K562 treated with DMSO at 1 percent for 4 hours (cell line): Measurements from ENCODE around the gene ATL2. TPM values are rescaled to one million over a fixed set of nuclear protein-coding genes. Genes with fewer than 3 reads are reported as not detected.

Source experiments
- total RNA-seq: library from RNA; unstranded; fragments of 300-600 nt; gene quantifications from 2 replicates; pipeline ENCODE4 v1.2.3, GENCODE V29; 2022; ENCODE audit not compliant: insufficient read depth

Gene ATL2
- 30.6 and 31.9 TPM in 2 replicates for total RNA-seq

DNA sequence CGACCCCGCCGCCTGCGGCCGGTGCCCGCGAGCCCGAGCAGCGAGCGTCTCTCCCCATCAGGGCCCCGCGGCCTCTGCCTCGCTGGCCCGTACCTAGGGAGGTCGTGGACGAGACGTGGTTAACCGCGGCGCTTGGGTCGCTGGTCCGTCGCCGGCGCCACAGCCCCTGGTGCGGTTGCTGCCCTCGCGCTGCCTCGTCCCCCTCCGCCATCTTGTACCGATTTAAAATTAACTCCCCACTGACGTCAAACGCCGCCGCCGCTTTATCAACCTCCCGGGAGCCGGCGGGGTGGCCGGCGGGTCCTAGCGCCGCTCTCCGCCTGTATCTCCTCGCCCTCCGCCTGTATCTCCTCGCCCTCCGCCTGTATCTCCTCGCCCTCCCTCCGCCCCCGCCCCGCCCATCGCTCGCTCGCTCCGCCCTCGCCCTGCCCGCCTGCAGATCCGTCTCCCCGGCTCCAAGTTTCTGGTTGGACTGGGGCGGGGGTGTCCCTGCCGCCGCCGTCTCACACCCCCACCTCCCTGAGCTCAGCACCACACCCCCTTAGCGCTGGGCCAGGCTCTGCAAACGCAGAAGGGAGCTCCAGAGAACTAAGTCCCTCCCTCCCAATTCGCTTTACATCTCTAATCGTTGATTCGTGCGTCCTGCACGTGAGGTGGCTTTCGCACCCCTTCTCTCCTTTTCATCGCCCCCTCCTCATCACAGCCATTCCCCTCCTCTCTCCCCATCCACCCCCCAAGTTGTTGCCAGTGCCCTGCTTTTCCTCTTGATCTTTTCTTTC lies at the start of gene ATL2:
ATL2 (minus strand) TSS at position 224 of the 779 bp plus-strand sequence; CDS start at position 211, 13 bp downstream.

Other genes with a start within 250 kb of the ATL2 start
- 18.8 and 21.6 TPM in 2 replicates for gene HNRNPLL, start 225.7 kb upstream of the ATL2 start, total RNA-seq